Activated CD8-positive, alpha-beta memory T cell treated with anti-CD3 and anti-CD28 coated beads, Interleukin-2, amount 10 ng/mL, durations not matched to agents 7 days and 5 days (primary cell): ENCODE data around the gene GPRIN3. TPM values are rescaled to one million over a fixed set of nuclear protein-coding genes. Genes with fewer than 3 reads are reported as not detected.
"Not testable (repeated sequence)": the region's sequence is repeated elsewhere in the genome, so short reads cannot be mapped to it uniquely, and the experiment has no call there.

ENCODE experiments used
- ATAC-seq: fragments of 150-1000 bp; cut with Tn5 transposase; one replicate; pipeline ENCODE4 v1.10.0; 2021; ENCODE audit warnings: moderate library complexity
- CTCF ChIA-PET: fragments of 350-600 bp; sonication (Branson Sonifier 250); formaldehyde crosslinking; loops from one replicate; lab custom pipeline; 2021; ENCODE audit warnings: antibody characterized with exemption; lab: Charles Lee
- DNase-seq: peaks from one replicate; pipeline ENCODE4 v3.0.0-alpha.2; 2020
- H3K27ac Mint-ChIP-seq: one replicate; pipeline ENCODE4 v1.8.0; 2021; ENCODE audit warnings: mild to moderate bottlenecking, mixed read lengths
- H3K27me3 Mint-ChIP-seq: one replicate; pipeline ENCODE4 v1.8.0; 2021; ENCODE audit warnings: mixed read lengths
- H3K36me3 Mint-ChIP-seq: one replicate; pipeline ENCODE4 v1.8.0; 2021; ENCODE audit warnings: mild to moderate bottlenecking, mixed read lengths
- H3K4me1 Mint-ChIP-seq: one replicate; pipeline ENCODE4 v1.8.0; 2021; ENCODE audit warnings: mixed read lengths
- H3K4me3 Mint-ChIP-seq: one replicate; pipeline ENCODE4 v1.8.0; 2021; ENCODE audit warnings: mild to moderate bottlenecking, moderate library complexity, mixed read lengths
- H3K9me3 Mint-ChIP-seq: one replicate; pipeline ENCODE4 v1.8.0; 2022; ENCODE audit warnings: low read depth, mixed read lengths
- total RNA-seq, 2 experiments: library from RNA; stranded (reverse); gene quantifications; one replicate each; pipeline ENCODE4 v1.2.3, GENCODE V29; 2021

GPRIN3 gene
- total RNA-seq, 2 experiments from 2014 or later = 66.9 to 67.5 TPM

DNA sequence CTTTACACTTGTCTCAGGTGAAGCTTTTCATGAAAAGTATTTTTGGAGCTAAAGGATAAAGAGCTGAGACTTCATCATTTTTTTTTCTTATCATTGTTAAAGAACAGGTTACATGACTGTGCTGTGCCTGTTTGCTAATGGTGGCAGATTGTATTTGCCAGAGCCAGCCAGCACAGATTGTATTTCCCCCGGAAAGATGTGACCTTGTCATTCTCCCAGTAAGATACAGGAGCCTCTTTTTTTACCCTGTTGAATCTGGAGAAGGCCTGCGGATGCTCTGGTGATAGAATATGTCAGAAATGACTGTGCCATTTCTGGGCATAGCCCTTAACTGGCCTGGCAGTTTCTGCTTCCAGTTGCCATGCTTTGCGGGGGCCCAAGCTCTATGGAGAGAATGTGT lies 91.9 kb downstream of the GPRIN3 start:
- Mint-ChIP-seq H3K27me3 (peaks cover 9% of the 10 kb centered on the region), H3K9me3 (no peaks in the 10 kb centered on the region), H3K36me3 (no peaks in the 10 kb centered on the region), H3K27ac (no peak overlapping the region), H3K4me3 (no peak overlapping the region), H3K4me1 (no peaks in the 10 kb centered on the region)
- ATAC-seq (no peak), DNase-seq (no peak)
- CTCF ChIA-PET = interaction anchor here (2.0 kb wide), 1 partner anchor 51 kb away, joined by 4 read pairs; no protein-coding TSS in a partner anchor

GRCh38 chr4:89214308-89214707 lies 93.3 kb downstream of the GPRIN3 start:
- H3K9me3 Mint-ChIP-seq = no peaks in the 10 kb centered on the region
- no peaks in the 10 kb centered on the region for H3K4me1 Mint-ChIP-seq
- no peak for ATAC-seq
- CTCF ChIA-PET = no interaction called here
- no peaks in the 10 kb centered on the region for H3K36me3 Mint-ChIP-seq
- no peak overlapping the region for H3K27ac Mint-ChIP-seq
- H3K4me3 Mint-ChIP-seq = no peak overlapping the region
- peaks cover 4% of the 10 kb centered on the region for H3K27me3 Mint-ChIP-seq
- DNase-seq = no peak

DNA sequence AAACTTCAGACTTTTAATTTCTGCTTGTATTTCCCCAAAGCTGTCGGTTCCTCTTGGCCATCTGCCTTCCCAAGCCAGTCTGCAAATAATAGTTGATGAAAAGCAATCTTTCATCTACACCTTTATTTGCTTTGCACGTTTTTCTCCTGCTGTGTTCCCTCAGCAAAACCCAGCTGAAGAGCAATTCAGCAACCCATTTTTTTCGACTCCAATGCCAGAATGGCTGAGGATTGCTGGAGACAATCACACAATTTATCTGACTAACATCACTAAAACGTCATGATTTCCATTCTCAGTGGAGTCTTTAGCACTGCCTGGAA lies 94.3 kb downstream of the GPRIN3 start:
- Mint-ChIP-seq H3K4me1 (no peaks in the 10 kb centered on the region), H3K27ac (no peak overlapping the region), H3K36me3 (no peaks in the 10 kb centered on the region), H3K9me3 (peaks cover 1% of the 10 kb centered on the region), H3K4me3 (no peak overlapping the region), H3K27me3 (peaks cover 4% of the 10 kb centered on the region)
- DNase-seq = no peak
- CTCF ChIA-PET = no interaction called here
- ATAC-seq = no peak

DNA sequence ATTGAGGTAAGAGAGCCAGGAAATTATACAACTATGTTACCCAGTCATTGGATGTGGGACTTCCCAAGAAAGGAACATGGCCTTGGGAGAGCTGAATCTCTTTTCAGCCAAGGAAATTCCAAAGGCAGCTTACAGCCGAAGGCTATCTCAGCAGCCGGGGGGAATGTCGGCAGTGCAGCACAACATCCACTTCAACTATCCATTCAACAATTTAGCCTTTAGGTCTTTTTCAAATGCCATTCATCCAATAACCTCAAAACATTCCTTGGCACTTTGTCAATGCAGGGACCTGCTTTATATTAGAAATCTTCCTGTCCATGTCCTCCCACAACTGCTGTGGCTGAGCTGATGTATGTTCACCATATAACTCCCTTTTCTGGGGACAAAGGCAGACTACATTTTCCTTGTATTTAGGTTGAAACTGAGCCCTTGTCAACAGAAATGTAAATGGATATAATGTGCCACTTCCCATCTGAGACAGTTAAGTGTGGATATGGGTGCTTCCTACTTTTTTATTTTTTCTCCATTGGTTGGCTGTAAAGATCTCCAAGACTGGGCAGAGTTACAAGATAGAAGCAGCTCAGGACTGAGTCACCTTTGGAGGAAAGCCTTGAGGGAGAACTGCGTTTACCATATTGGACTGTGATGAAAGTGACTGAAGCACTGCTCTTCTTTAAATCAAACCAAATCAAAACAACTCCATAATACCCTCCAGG lies 94.8 kb downstream of the GPRIN3 start:
- CTCF ChIA-PET = no interaction called here
- no peak for ATAC-seq

GRCh38 chr4:89204624-89205023 lies 103.0 kb downstream of the GPRIN3 start:
- no peak overlapping the region for H3K27ac Mint-ChIP-seq

More for the DNA sequence above, 94.8 kb downstream of the GPRIN3 start:
- H3K4me1 Mint-ChIP-seq = no peaks in the 10 kb centered on the region
- peaks cover 4% of the 10 kb centered on the region for H3K9me3 Mint-ChIP-seq
- no peaks in the 10 kb centered on the region for H3K36me3 Mint-ChIP-seq
- H3K4me3 Mint-ChIP-seq = no peak overlapping the region
- peaks cover 4% of the 10 kb centered on the region for H3K27me3 Mint-ChIP-seq
- H3K27ac Mint-ChIP-seq = no peak overlapping the region
- DNase-seq = no peak

GRCh38 chr4:89203902-89204301 lies 103.7 kb downstream of the GPRIN3 start:
- Mint-ChIP-seq H3K27ac (no peak overlapping the region), H3K4me1 (no peaks in the 10 kb centered on the region), H3K9me3 (peaks cover 4% of the 10 kb centered on the region), H3K4me3 (no peak overlapping the region), H3K36me3 (no peaks in the 10 kb centered on the region), H3K27me3 (peaks cover 11% of the 10 kb centered on the region)
- ATAC-seq = no peak
- DNase-seq = no peak
- CTCF ChIA-PET = no interaction called here

More at GRCh38 chr4:89204624-89205023, 103.0 kb downstream of the GPRIN3 start:
- ATAC-seq (no peak), DNase-seq (no peak)
- Mint-ChIP-seq H3K9me3 (peaks cover 4% of the 10 kb centered on the region), H3K4me3 (no peak overlapping the region), H3K27me3 (peaks cover 11% of the 10 kb centered on the region), H3K4me1 (no peaks in the 10 kb centered on the region), H3K36me3 (no peaks in the 10 kb centered on the region)
- CTCF ChIA-PET = no interaction called here

DNA sequence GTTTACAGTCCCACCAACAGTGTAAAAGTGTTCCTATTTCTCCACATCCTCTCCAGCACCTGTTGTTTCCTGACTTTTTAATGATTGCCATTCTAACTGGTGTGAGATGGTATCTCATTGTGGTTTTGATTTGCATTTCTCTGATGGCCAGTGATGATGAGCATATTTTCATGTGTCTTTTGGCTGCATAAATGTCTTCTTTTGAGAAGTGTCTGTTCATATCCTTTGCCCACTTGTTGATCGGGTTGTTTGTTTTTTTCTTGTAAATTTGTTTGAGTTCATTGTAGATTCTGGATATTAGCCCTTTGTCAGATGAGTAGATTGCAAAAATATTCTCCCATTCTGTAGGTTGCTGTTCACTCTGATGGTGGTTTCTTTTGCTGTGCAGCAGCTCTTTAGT lies 108.2 kb downstream of the GPRIN3 start:
- H3K9me3 Mint-ChIP-seq, ATAC-seq, H3K4me3 Mint-ChIP-seq, H3K27ac Mint-ChIP-seq, DNase-seq, H3K27me3 Mint-ChIP-seq, H3K36me3 Mint-ChIP-seq, CTCF ChIA-PET, H3K4me1 Mint-ChIP-seq: not testable (repeated sequence)

GRCh38 chr4:89197920-89198319 lies 109.7 kb downstream of the GPRIN3 start:
- no peak overlapping the region for H3K4me3 Mint-ChIP-seq
- H3K36me3 Mint-ChIP-seq = no peaks in the 10 kb centered on the region
- H3K9me3 Mint-ChIP-seq = no peaks in the 10 kb centered on the region
- no peak for ATAC-seq
- no peak for DNase-seq
- H3K4me1 Mint-ChIP-seq = no peaks in the 10 kb centered on the region
- peaks cover 6% of the 10 kb centered on the region for H3K27me3 Mint-ChIP-seq
- no peak overlapping the region for H3K27ac Mint-ChIP-seq
- CTCF ChIA-PET = no interaction called here

- no peak overlapping the region for H3K27ac Mint-ChIP-seq
- CTCF ChIA-PET = no interaction called here
- H3K9me3 Mint-ChIP-seq = no peaks in the 10 kb centered on the region
- no peaks in the 10 kb centered on the region for H3K4me1 Mint-ChIP-seq
- H3K4me3 Mint-ChIP-seq = no peak overlapping the region
- no peak for DNase-seq
- no peak for ATAC-seq
- no peaks in the 10 kb centered on the region for H3K36me3 Mint-ChIP-seq
- H3K27me3 Mint-ChIP-seq = peaks cover 8% of the 10 kb centered on the region
These were observed 110.9 kb downstream of the GPRIN3 start for GRCh38 chr4:89196745-89197144.

- CTCF ChIA-PET = no interaction called here
- ATAC-seq = no peak
These were observed 111.4 kb downstream of the GPRIN3 start for GRCh38 chr4:89196056-89196674.

DNA sequence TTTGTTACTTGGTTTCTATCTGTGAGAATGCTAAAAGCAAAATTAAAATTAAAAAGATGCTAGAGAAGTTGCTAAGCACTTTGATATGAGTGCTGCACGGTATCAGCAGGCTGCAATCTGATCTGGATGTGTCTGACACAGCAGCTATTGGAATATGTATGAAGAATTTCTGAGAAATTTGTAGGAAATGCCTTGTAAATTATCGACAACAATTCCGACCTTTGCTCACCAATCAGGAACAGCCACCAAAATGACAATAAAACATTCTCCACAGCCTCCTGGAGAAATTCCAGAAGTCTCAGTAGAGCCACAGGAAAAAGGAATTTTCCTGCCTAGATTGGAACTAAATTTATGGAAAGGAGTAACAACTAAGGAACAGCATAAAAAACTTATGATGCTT lies 113.8 kb downstream of the GPRIN3 start:
- DNase-seq = no peak
- H3K4me3 Mint-ChIP-seq = no peak overlapping the region
- peaks cover 26% of the 10 kb centered on the region for H3K27me3 Mint-ChIP-seq
- no peak for ATAC-seq
- H3K36me3 Mint-ChIP-seq = no peaks in the 10 kb centered on the region
- H3K27ac Mint-ChIP-seq = no peak overlapping the region
- H3K9me3 Mint-ChIP-seq = no peaks in the 10 kb centered on the region
- CTCF ChIA-PET = no interaction called here
- H3K4me1 Mint-ChIP-seq = no peaks in the 10 kb centered on the region

More at GRCh38 chr4:89196056-89196674, 111.4 kb downstream of the GPRIN3 start:
- Mint-ChIP-seq H3K4me1 (no peaks in the 10 kb centered on the region), H3K27ac (no peak overlapping the region), H3K4me3 (no peak overlapping the region), H3K36me3 (no peaks in the 10 kb centered on the region), H3K27me3 (peaks cover 9% of the 10 kb centered on the region), H3K9me3 (no peaks in the 10 kb centered on the region)
- no peak for DNase-seq

Other genes with a start within 250 kb of the GPRIN3 start
- 1 to 10 TPM; 3.7 to 4.6 TPM for gene TIGD2, start 196.3 kb downstream of the GPRIN3 start, total RNA-seq